Left renal cortex interstitium (tissue), 4 donors: ENCODE results near the gene RTTN. TPM values are rescaled to one million over a fixed set of nuclear protein-coding genes. Genes with fewer than 3 reads are reported as not detected.

ENCODE experiments used
- DNase-seq, 4 donors: peaks; one replicate each; pipeline ENCODE4 v3.0.0-alpha.2; 2013; ENCODE audit warnings: low read depth in 4 of 4, low spot score in 2 of 4, missing footprints in 1 of 4
- polyA plus RNA-seq, 4 donors: library from polyadenylated mRNA; unstranded; fragments of 120-200 nt; gene quantifications; one replicate each; pipeline ENCODE4 v1.2.1, GENCODE V29; 2013; ENCODE audit not compliant: insufficient read length in 4 of 4

Gene RTTN
- polyA plus RNA-seq, 4 donors: 14.9 to 21.3 (median 18.7) TPM

DNA sequence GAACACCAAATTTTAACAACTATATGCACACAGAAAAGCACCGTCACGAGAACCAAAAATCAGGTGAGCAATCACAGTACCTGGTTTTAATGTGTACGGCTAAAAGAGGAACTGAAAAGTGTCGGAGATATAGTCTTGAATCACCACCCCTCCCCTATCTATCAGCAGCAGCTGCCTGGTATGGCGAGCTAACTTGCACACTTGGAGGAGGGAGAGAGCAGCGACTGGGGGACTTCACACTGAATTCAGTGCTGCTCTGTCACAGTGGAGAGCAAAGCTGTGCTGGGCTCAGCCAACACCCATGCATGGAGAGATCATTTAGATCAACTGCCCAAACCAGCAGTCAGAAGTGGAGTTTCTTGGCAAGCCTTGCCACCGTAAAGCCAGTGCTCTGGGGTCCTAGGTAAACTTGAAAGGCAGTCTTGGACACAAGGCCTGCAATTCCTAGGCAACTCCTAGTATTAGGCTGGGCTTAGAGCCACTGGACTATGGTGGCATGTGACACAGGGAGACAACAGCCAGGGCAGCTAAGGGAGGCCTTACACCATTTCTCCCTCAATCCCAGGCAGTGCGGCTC lies 168.6 kb downstream of the RTTN start:
- DNase-seq: no peak

DNA sequence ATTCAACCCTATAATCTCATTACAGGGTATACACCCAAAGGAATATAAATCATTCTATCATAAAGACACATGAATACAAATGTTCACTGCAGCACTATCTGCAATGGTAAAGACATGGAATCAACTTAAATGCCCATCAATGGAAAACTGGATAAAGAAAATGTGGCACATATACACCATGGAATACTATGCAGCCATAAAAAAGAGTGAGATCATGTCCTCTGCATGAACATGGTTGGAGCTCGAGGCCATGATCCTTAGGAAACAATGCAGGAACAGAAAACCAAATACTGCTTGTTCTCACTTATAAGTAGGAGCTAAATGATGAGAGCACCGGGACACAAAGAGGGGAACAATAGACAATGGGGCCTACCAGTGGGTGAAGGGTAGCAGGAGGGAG lies 169.3 kb downstream of the RTTN start:
- DNase-seq: no peak

DNA sequence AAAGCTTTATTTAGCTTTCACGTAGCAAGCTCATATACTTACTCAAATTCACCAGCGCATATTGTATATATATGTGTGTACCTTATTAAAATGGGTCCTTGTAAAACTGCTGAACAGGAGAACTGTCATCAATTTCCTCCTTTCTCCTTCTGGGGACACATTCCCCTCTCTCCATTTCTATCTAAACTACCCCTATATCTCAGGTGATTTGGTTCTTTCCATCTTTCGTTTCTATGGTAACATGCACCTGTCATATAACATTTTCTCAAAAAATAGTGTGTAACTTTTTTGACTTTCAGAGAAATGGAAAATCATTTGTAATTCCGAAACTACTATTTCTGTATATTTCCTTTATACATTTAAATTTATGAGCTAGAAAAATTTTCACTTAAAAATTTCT lies 174.3 kb downstream of the RTTN start:
- DNase-seq: no peak

GRCh38 chr18:70030728-70031127 lies 174.8 kb downstream of the RTTN start:
- no peak for DNase-seq

- no peak for DNase-seq
These were observed 176.3 kb downstream of the RTTN start for GRCh38 chr18:70029163-70029562.

- DNase-seq: no peak
These were observed 176.8 kb downstream of the RTTN start for GRCh38 chr18:70028734-70029133.

- no peak for DNase-seq
These were observed 177.4 kb downstream of the RTTN start for GRCh38 chr18:70028084-70028483.

DNA sequence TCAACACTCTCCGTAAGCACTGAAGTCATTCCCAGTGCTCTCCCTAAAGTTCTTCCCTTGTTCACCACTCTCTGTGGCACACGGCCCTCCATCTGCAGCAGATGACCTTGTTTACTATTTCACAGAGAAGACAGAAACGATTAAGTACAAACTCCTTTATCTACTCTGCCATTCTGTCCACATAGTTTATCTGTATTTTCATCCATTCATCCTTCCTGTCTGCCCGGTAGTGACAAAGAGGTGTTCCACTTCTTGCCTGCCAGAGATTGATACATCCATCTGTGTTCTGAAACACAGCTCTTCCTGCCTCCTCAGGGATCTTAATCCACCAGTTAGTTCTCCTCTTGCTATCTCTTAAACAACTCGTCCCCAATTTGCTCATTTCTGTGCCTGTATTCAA lies 179.9 kb downstream of the RTTN start:
- no peak for DNase-seq

GRCh38 chr18:70024829-70025228 lies 180.7 kb downstream of the RTTN start:
- no peak for DNase-seq

DNA sequence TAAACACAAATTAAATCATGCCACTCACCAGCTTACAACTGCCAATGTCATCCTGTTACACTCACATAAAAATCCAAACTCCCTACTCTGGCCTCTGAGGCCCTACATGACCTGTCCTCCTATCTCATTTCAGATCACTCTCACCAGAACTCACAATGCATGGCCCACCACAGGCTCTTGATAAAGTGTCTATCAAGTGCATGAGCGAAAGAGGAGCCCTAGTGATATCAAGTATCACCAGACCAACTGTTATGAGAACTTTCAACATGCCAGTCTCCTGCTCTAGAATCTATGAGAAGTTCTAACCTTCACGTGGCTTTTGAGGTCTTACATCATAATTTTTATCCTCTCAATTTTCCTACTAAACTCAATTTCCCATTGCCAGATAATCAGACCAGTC lies 181.4 kb downstream of the RTTN start:
- DNase-seq: peak in 1 of 4 donors; percentile 4

GRCh38 chr18:70022636-70023035 lies 182.9 kb downstream of the RTTN start:
- no peak for DNase-seq

DNA sequence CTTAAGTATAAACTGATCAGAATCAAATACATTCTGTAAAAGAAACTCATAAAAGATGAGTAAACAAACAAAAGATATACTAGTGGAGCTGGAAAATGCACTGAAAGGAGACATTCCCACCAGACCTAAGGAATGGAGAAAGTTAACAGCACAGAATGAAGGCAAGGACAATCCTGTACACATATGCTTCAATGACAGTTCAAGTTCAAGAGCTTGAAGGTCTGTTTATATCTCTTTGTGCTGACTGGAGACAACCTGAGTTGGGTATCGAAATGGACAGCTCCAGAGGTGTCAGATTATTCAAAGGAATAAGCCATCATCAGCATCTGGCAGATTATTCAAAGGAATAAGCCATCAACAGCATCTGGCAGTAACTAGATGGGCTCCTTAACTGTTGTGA lies 184.0 kb downstream of the RTTN start:
- DNase-seq: no peak

DNA sequence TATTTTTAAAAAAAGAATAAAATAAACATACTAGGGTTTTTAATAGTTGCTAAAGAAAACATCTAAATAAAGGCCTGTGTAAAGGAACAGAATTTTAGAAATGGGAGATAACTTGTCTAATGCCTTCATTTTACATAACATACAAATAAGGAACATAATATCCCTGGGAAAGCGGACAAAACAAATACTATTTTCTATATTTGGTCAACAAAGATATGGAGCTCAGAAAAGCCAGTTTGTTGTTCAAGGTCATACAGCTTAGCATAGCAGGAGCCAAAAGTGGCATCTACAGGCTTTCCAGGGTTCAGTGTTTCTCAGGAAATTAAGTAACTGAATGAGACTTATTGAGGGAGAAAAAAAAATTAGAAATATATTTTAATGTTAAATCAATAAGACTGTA lies 184.4 kb downstream of the RTTN start:
- DNase-seq: no peak

DNA sequence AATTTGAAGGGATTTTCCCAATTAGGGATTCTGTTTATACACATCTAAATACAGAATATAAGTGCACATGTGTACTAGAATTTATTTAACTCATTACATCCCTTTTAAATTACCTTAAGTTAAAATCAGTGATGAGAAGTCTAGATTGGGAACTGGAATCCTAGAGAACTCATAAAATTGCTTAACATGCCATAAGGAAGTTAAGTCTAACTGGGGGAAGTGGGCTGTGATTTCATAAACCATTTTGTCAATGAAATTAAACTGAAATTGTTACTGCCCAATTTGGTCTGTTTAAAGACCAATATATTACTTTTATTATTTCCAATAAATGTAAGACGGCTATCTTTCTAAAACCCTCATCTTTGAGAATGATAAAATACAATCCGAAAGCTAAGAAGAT lies 185.5 kb downstream of the RTTN start:
- no peak for DNase-seq

DNA sequence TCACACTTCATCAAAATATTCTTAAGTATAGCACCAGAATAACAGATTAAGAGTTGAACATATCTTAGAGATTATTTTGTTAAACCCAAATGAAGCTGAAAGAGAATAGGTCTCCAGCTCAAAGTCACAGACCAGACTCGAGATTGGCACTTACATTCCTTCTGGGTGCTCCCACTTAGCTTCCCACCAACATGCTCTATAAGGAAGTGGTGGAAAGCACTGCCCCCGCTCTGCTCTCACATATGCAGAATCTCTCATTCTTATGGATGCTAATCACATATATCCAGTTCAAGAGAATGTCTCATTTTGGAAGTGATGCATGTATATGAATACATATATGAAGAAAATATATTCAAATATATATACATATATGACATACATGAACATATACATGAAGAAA lies 186.4 kb downstream of the RTTN start:
- DNase-seq: no peak

- DNase-seq: no peak
These were observed 190.4 kb downstream of the RTTN start for GRCh38 chr18:70015127-70015526.

GRCh38 chr18:70005580-70005979 lies 199.9 kb downstream of the RTTN start:
- DNase-seq: no peak

DNA sequence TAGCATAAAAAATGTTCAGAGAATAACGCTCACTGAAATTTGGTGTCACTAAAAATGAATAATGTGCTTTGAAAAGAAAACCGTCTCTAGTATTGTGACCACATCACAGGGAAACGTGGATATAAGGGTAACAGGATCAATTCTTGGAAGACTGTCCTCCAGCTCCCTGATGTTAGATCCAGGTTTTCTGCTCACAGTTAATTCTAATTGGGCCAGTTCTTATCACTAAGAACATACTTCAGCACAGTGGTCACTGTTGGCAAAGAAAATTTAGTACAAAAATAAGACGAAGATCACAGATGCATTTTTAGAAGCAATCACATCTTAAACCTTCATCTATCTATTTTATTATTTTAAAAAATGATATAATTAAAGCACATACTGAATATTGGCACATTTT lies 200.8 kb downstream of the RTTN start:
- no peak for DNase-seq

DNA sequence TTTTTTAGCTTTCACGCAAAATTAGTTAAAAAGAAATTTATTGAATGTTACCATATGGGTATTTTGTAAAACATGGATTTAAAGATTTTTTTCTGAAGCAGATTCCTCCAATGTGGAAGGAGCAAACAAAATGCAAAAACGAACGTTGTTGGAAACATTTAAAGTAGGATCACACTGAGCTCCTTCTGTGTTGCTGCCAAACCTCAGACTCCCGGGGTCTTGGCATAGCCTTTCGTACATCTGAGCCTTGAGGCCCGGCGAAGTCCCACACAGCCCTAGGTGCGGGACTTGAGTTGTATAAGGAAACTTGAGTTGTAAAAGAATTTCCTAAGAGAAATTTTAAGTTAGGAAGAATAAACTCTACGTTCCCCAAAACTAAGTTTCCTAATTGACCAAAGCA lies 205.8 kb downstream of the RTTN start:
- no peak for DNase-seq

DNA sequence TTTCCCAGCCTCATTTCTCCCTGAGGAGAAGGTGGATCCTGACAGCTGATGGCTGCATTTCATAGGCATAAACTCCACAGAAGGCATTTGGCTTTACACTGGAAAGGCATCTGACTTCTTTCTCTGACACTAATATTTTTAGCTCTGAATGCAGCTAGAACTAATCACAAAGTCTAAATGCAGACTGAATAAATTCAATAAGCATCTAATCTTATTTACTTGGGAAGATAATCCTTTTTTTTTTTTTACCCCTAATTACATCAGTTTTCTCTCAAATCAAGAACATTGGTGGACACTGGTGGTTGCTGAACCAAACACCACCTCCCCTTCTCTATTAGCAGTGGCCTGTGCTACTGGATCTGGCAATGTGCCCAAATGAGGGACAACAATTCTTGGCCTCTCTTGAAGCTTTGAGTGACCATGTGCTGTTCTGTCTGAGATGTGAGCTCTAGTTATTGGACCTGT lies 206.9 kb downstream of the RTTN start:
- no peak for DNase-seq

GRCh38 chr18:69996951-69997798 lies 208.3 kb downstream of the RTTN start:
- no peak for DNase-seq

DNA sequence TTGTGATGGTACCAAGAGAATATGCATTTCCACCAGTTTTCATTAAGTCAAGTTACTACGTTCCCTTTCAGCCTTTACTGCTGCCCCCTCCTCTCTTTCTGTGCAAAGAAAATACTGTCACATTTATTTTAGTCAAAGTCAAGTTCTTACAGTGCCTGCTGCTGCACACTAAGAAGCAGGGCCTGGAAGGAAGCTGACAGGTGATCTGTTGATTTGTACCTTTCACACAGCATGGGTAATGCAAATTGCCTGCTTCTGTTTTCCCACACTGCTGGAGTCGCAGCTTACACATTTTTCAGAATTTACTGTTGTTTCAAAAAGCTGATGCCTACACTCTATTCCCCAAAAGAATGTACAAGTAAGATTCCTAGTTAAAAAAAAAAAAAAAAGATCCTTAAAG lies 209.1 kb downstream of the RTTN start:
- DNase-seq: no peak
